ENCODE data around the gene GFOD2.

Gene GFOD2

GRCh38 chr16:67727521-67728485 lies 8.7 kb upstream of the GFOD2 start:
- Histone ChIP-seq H3K27me3 (no peaks in the 10 kb centered on the region), H3K27ac (no peak overlapping the region), H3K4me3 (no peak overlapping the region), H3K4me1 (no peaks in the 10 kb centered on the region), H3K36me3 (peaks cover 31 to 89% (median 84%) of the 10 kb centered on the region in 3 donors), H3K9me3 (no peaks in the 10 kb centered on the region)
- TF ChIP-seq CTCF (IDR thresholded peaks at IDR 0.05), result no peak
- intact Hi-C loops (cut with DNase I; ENCODE audit: low total_unique reads), result no loop called here
- peak in 1 of 2 donors; percentile 57 for DNase-seq

GRCh38 chr16:67726106-67727034 lies 7.3 kb upstream of the GFOD2 start:
- no peak for TF ChIP-seq CTCF (IDR thresholded peaks at IDR 0.05)
- H3K9me3 ChIP-seq, result no peaks in the 10 kb centered on the region
- H3K27ac ChIP-seq, result no peak overlapping the region
- H3K36me3 ChIP-seq, result peaks cover 31 to 85% (median 75%) of the 10 kb centered on the region in 3 donors
- H3K4me1 ChIP-seq, result no peaks in the 10 kb centered on the region
- H3K27me3 ChIP-seq, result no peaks in the 10 kb centered on the region
- intact Hi-C loops (cut with DNase I; ENCODE audit: low total_unique reads), result no loop called here
- DNase-seq, result peak in 1 of 2 donors; percentile 38
- H3K4me3 ChIP-seq, result no peak overlapping the region

- Histone ChIP-seq H3K9me3 (no peaks in the 10 kb centered on the region), H3K27me3 (no peaks in the 10 kb centered on the region), H3K4me1 (peaks cover 0 to 9% (median 8%) of the 10 kb centered on the region in 4 donors), H3K4me3 (no peak overlapping the region), H3K36me3 (peaks cover 20 to 60% (median 51%) of the 10 kb centered on the region in 3 donors), H3K27ac (no peak overlapping the region)
- TF ChIP-seq CTCF (IDR thresholded peaks at IDR 0.05), result no peak
- DNase-seq, result peak in 1 of 2 donors; percentile 50
- intact Hi-C loops (cut with DNase I; ENCODE audit: low total_unique reads), result loop anchor here (5.0 kb wide), 1 partner anchor 52 kb away; no protein-coding TSS in a partner anchor
Observed at GRCh38 chr16:67723911-67724305, 4.8 kb upstream of the GFOD2 start.

GRCh38 chr16:67723151-67723910 lies 4.2 kb upstream of the GFOD2 start:
- TF ChIP-seq CTCF (IDR thresholded peaks at IDR 0.05), result no peak
- DNase-seq, result peak in 1 of 2 donors; percentile 57
- H3K27me3 ChIP-seq, result no peaks in the 10 kb centered on the region
- H3K36me3 ChIP-seq, result peaks cover 14 to 55% (median 45%) of the 10 kb centered on the region in 3 donors
- intact Hi-C loops (cut with DNase I; ENCODE audit: low total_unique reads), result loop anchor here (5.0 kb wide), 1 partner anchor 51 kb away; no protein-coding TSS in a partner anchor
- H3K27ac ChIP-seq, result no peak overlapping the region
- H3K4me1 ChIP-seq, result peaks cover 0 to 13% (median 11%) of the 10 kb centered on the region in 4 donors
- H3K4me3 ChIP-seq, result no peak overlapping the region
- H3K9me3 ChIP-seq, result no peaks in the 10 kb centered on the region

- H3K27me3 ChIP-seq, result no peaks in the 10 kb centered on the region
- peak overlapping the region in 1 of 2 donors; percentile 89 for H3K4me3 ChIP-seq
- no peak for DNase-seq
- intact Hi-C loops (cut with DNase I; ENCODE audit: low total_unique reads), result loop anchor here (5.0 kb wide), 1 partner anchor 48 kb away; no protein-coding TSS in a partner anchor
- peaks cover 0 to 22% (median 17%) of the 10 kb centered on the region in 4 donors for H3K4me1 ChIP-seq
- TF ChIP-seq CTCF (IDR thresholded peaks at IDR 0.05), result no peak
- peaks cover 0 to 25% (median 19%) of the 10 kb centered on the region in 3 donors for H3K36me3 ChIP-seq
- H3K9me3 ChIP-seq, result no peaks in the 10 kb centered on the region
- H3K27ac ChIP-seq, result peak overlapping the region; percentile 87 to 90
Observed at GRCh38 chr16:67720236-67720635, 1.1 kb upstream of the GFOD2 start.
